CD4-positive, alpha-beta T cell treated with Interleukin-6 at 100 ng/mL for 8 hours (primary cell): ENCODE measurements around the gene SLC36A1.

Source experiments
- DNase-seq: peaks from one replicate; pipeline ENCODE4 v3.0.0-alpha.2; 2020; ENCODE audit warnings: mixed read lengths, low spot score

SLC36A1 gene

GRCh38 chr5:151451626-151452520 is 4.5 kb downstream of the SLC36A1 start:
- DNase-seq = no peak

GRCh38 chr5:151454166-151454565 is 6.8 kb downstream of the SLC36A1 start:
- DNase-seq = no peak

- DNase-seq = no peak
These were observed 7.5 kb downstream of the SLC36A1 start for GRCh38 chr5:151454889-151455288.

GRCh38 chr5:151456321-151456940 is 9.0 kb downstream of the SLC36A1 start:
- no peak for DNase-seq

- DNase-seq = no peak
These were observed 10.9 kb downstream of the SLC36A1 start for GRCh38 chr5:151458314-151458713.

GRCh38 chr5:151459680-151460324 is 12.4 kb downstream of the SLC36A1 start:
- DNase-seq = no peak

GRCh38 chr5:151461312-151461711 is 13.9 kb downstream of the SLC36A1 start:
- DNase-seq = no peak

- DNase-seq = no peak
These were observed 16.0 kb downstream of the SLC36A1 start for GRCh38 chr5:151463137-151464029.

GRCh38 chr5:151464101-151464500 is 16.7 kb downstream of the SLC36A1 start:
- DNase-seq = no peak

- DNase-seq = no peak
These were observed 18.1 kb downstream of the SLC36A1 start for GRCh38 chr5:151465476-151465875.

GRCh38 chr5:151467576-151467975 is 20.2 kb downstream of the SLC36A1 start:
- DNase-seq = no peak

GRCh38 chr5:151469386-151469785 is 22.0 kb downstream of the SLC36A1 start:
- no peak for DNase-seq

GRCh38 chr5:151469992-151470391 is 22.6 kb downstream of the SLC36A1 start:
- no peak for DNase-seq

- no peak for DNase-seq
These were observed 23.0 kb downstream of the SLC36A1 start for GRCh38 chr5:151470439-151470838.

GRCh38 chr5:151471276-151471675 is 23.9 kb downstream of the SLC36A1 start:
- DNase-seq = no peak

- DNase-seq = no peak
These were observed 27.4 kb downstream of the SLC36A1 start for GRCh38 chr5:151474799-151475198.

GRCh38 chr5:151475388-151475787 is 28.0 kb downstream of the SLC36A1 start:
- no peak for DNase-seq

GRCh38 chr5:151476016-151476415 is 28.6 kb downstream of the SLC36A1 start:
- no peak for DNase-seq

- no peak for DNase-seq
These were observed 29.7 kb downstream of the SLC36A1 start for GRCh38 chr5:151477101-151477500.

- DNase-seq = no peak
These were observed 33.2 kb downstream of the SLC36A1 start for GRCh38 chr5:151480384-151481293.

GRCh38 chr5:151483176-151483575 is 35.8 kb downstream of the SLC36A1 start:
- DNase-seq = no peak
